NCI-H2081 treated with DMSO at 0.1 percent for 48 hours (cell line): ENCODE data around the gene EXOC3L2.
"Not testable (repeated sequence)": the region's sequence is repeated elsewhere in the genome, so short reads cannot be mapped to it uniquely, and the experiment has no call there.

Experiments
- DNase-seq: peaks from one replicate; lab custom pipeline; 2025; lab: John Stamatoyannopoulos, UW

EXOC3L2 gene

GRCh38 chr19:45245334-45245787, at the start of gene EXOC3L2:
Gene EXOC3L2, minus strand, starts transcription at chr19:45245407. Its CDS starts 6,362 bp downstream, at chr19:45239045.
- no peak for DNase-seq

GRCh38 chr19:45294291-45295029, 49.3 kb upstream of the EXOC3L2 start:
- DNase-seq = no peak

- DNase-seq = no peak
These were observed 48.5 kb upstream of the EXOC3L2 start for GRCh38 chr19:45293682-45294081.

- no peak for DNase-seq
These were observed 46.6 kb upstream of the EXOC3L2 start for GRCh38 chr19:45291834-45292233.

GRCh38 chr19:45290381-45290931, 45.2 kb upstream of the EXOC3L2 start:
- DNase-seq = no peak

- DNase-seq = no peak
These were observed 38.3 kb upstream of the EXOC3L2 start for GRCh38 chr19:45283443-45284033.

- DNase-seq = no peak
These were observed 35.3 kb upstream of the EXOC3L2 start for GRCh38 chr19:45280471-45280961.

GRCh38 chr19:45279587-45280192, 34.5 kb upstream of the EXOC3L2 start:
- DNase-seq = no peak

GRCh38 chr19:45278087-45278486, 32.9 kb upstream of the EXOC3L2 start:
- DNase-seq = no peak

- no peak for DNase-seq
These were observed 31.1 kb upstream of the EXOC3L2 start for GRCh38 chr19:45276284-45276687.

- no peak for DNase-seq
These were observed 30.3 kb upstream of the EXOC3L2 start for GRCh38 chr19:45275370-45275971.

- no peak for DNase-seq
These were observed 28.3 kb upstream of the EXOC3L2 start for GRCh38 chr19:45273521-45273855.

- no peak for DNase-seq
These were observed 26.5 kb upstream of the EXOC3L2 start for GRCh38 chr19:45271735-45272108.

GRCh38 chr19:45271098-45271734, 26.0 kb upstream of the EXOC3L2 start:
- DNase-seq = no peak

GRCh38 chr19:45269939-45270338, 24.7 kb upstream of the EXOC3L2 start:
- not testable (repeated sequence) for DNase-seq

- no peak for DNase-seq
These were observed 22.1 kb upstream of the EXOC3L2 start for GRCh38 chr19:45267296-45267695.

- no peak for DNase-seq
These were observed 20.2 kb upstream of the EXOC3L2 start for GRCh38 chr19:45265375-45265774.

GRCh38 chr19:45264781-45265317, 19.6 kb upstream of the EXOC3L2 start:
- no peak for DNase-seq

GRCh38 chr19:45263013-45263412, 17.8 kb upstream of the EXOC3L2 start:
- DNase-seq = no peak

GRCh38 chr19:45262570-45262969, 17.4 kb upstream of the EXOC3L2 start:
- no peak for DNase-seq

- no peak for DNase-seq
These were observed 13.7 kb upstream of the EXOC3L2 start for GRCh38 chr19:45258862-45259261.

GRCh38 chr19:45256836-45257235, 11.6 kb upstream of the EXOC3L2 start:
- DNase-seq = no peak
